ENCODE measurements around the gene ABCC5.
"Not testable (repeated sequence)": the region's sequence is repeated elsewhere in the genome, so short reads cannot be mapped to it uniquely, and the experiment has no call there.

The ABCC5 gene

DNA sequence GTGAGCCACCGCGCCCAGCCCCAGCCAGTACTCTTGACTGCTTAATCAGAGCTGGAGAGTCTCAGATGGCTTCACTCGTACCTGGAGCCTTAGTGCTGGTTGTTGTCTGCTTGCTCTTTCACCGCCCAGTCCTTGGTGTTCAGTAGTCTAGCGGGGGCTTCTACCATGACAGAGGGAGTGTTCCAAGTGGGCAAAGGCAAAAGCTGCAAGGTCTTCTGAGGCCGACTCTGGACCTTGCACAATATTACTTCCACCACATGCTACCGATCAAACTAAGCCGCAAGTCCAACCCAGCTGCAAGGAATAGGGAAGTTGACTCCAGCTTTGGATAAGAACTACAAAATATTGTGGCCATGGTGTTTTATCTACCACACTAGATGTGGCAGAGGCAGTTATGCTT lies 139.6 kb downstream of the ABCC5 start:
- no peak overlapping the region for H3K27ac Mint-ChIP-seq
- H3K27me3 Mint-ChIP-seq (ENCODE audit: low read depth), result no peaks in the 10 kb centered on the region
- H3K4me3 Mint-ChIP-seq, result no peak overlapping the region

GRCh38 chr3:183877227-183877626 lies 140.5 kb downstream of the ABCC5 start:
- not testable (repeated sequence) for H3K27me3 Mint-ChIP-seq (ENCODE audit: low read depth); H3K27ac Mint-ChIP-seq; H3K4me1 Mint-ChIP-seq; H3K4me3 Mint-ChIP-seq; H3K9me3 Mint-ChIP-seq
- peaks cover 15% of the 10 kb centered on the region for H3K36me3 Mint-ChIP-seq (ENCODE audit: low read depth)

More for the DNA sequence above, 139.6 kb downstream of the ABCC5 start:
- peaks cover 15% of the 10 kb centered on the region for H3K36me3 Mint-ChIP-seq (ENCODE audit: low read depth)
- no peaks in the 10 kb centered on the region for H3K9me3 Mint-ChIP-seq
- H3K4me1 Mint-ChIP-seq, result peaks cover 10% of the 10 kb centered on the region
- TF ChIP-seq, protein P1, sequence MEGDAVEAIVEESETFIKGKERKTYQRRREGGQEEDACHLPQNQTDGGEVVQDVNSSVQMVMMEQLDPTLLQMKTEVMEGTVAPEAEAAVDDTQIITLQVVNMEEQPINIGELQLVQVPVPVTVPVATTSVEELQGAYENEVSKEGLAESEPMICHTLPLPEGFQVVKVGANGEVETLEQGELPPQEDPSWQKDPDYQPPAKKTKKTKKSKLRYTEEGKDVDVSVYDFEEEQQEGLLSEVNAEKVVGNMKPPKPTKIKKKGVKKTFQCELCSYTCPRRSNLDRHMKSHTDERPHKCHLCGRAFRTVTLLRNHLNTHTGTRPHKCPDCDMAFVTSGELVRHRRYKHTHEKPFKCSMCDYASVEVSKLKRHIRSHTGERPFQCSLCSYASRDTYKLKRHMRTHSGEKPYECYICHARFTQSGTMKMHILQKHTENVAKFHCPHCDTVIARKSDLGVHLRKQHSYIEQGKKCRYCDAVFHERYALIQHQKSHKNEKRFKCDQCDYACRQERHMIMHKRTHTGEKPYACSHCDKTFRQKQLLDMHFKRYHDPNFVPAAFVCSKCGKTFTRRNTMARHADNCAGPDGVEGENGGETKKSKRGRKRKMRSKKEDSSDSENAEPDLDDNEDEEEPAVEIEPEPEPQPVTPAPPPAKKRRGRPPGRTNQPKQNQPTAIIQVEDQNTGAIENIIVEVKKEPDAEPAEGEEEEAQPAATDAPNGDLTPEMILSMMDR (IDR thresholded peaks at IDR 0.05; ENCODE audit: unreplicated experiment in 3 of 3), result no peak

DNA sequence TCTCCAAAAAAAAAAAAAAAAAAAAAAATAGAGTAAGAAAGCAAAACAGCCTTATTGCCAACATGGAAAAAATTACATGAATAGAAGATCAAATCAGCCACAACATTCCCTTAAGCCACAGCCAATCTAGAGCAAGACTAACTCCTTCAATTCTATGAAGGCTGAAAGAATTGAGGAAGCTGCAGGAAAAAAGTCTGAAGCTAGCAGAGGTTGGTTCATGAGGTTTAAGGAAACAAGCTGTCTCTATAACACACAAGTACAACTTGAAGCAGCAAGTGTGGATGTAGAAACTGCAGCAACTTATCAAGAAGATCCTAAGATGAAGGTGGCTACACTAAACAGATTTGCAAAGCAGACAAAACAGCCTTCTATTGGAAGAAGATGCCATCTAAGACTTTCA lies 142.3 kb downstream of the ABCC5 start:
- Mint-ChIP-seq H3K36me3 (ENCODE audit: low read depth) (peaks cover 15% of the 10 kb centered on the region), H3K4me1 (no peaks in the 10 kb centered on the region), H3K27me3 (ENCODE audit: low read depth) (no peaks in the 10 kb centered on the region), H3K4me3 (no peak overlapping the region), H3K27ac (no peak overlapping the region), H3K9me3 (no peaks in the 10 kb centered on the region)
- TF ChIP-seq, protein P1 (IDR thresholded peaks at IDR 0.05; ENCODE audit: unreplicated experiment in 3 of 3), result no peak

DNA sequence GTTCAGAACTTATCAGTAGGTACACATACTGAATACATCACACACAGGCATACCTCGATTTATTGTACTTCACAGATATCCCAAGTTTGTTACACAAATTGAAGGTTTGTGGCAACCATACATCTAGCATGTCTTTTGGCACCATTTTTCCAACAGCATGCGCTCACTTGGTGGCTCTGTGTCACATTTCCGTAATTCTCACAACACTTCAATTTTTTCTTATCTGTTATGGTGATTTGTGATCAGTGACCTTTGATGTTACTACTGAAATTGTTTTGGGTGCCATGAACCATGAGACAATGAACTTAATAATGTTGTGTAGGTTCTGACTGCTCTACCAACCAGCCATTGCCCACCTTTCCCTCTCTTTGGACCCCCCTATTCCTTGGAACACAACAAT lies 143.8 kb downstream of the ABCC5 start:
- H3K27ac Mint-ChIP-seq, result no peak overlapping the region
- H3K36me3 Mint-ChIP-seq (ENCODE audit: low read depth), result peaks cover 14% of the 10 kb centered on the region

GRCh38 chr3:183871541-183871940 lies 146.1 kb downstream of the ABCC5 start:
- no peaks in the 10 kb centered on the region for H3K27me3 Mint-ChIP-seq (ENCODE audit: low read depth)

More for the DNA sequence above, 143.8 kb downstream of the ABCC5 start:
- Mint-ChIP-seq H3K9me3 (no peaks in the 10 kb centered on the region), H3K4me1 (no peaks in the 10 kb centered on the region), H3K4me3 (no peak overlapping the region), H3K27me3 (ENCODE audit: low read depth) (no peaks in the 10 kb centered on the region)
- TF ChIP-seq, protein P1 (IDR thresholded peaks at IDR 0.05; ENCODE audit: unreplicated experiment in 3 of 3), result no peak

DNA sequence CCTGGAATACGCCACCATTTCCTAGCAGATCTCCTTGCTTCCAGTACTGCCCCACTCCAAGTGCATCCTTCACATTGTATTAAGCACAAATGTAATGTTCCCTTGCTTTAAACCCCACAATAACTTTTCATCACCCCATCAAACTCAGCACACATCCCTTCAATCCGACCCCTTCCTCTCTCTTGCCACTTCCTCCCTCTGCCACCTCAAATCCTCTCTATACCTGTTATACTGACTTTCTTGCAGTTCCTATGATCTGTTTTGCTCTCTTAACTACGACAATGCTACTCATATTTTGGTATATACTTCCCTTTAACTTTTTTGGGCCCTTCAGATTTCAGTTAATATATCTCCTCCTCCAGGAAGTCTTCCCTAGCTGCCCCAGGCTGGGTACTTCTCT lies 147.1 kb downstream of the ABCC5 start:
- H3K27me3 Mint-ChIP-seq (ENCODE audit: low read depth), result no peaks in the 10 kb centered on the region
- H3K27ac Mint-ChIP-seq, result no peak overlapping the region
- H3K36me3 Mint-ChIP-seq (ENCODE audit: low read depth), result peaks cover 25% of the 10 kb centered on the region
- TF ChIP-seq, protein P1 (IDR thresholded peaks at IDR 0.05; ENCODE audit: unreplicated experiment in 3 of 3), result no peak
- H3K4me3 Mint-ChIP-seq, result no peak overlapping the region
- H3K9me3 Mint-ChIP-seq, result no peaks in the 10 kb centered on the region
- H3K4me1 Mint-ChIP-seq, result no peaks in the 10 kb centered on the region

More at GRCh38 chr3:183871541-183871940, 146.1 kb downstream of the ABCC5 start:
- Mint-ChIP-seq H3K4me1 (no peaks in the 10 kb centered on the region), H3K9me3 (no peaks in the 10 kb centered on the region), H3K36me3 (ENCODE audit: low read depth) (peaks cover 17% of the 10 kb centered on the region), H3K4me3 (no peak overlapping the region), H3K27ac (no peak overlapping the region)
- TF ChIP-seq, protein P1 (IDR thresholded peaks at IDR 0.05; ENCODE audit: unreplicated experiment in 3 of 3), result no peak
